ENCODE measurements around the gene SLC9B2. TPM values are rescaled to one million over a fixed set of nuclear protein-coding genes. Genes with fewer than 3 reads are reported as not detected.

The SLC9B2 gene
- total and polyA plus RNA-seq, 4 donors = 3.1 to 8.6 (median 6.0) TPM

DNA sequence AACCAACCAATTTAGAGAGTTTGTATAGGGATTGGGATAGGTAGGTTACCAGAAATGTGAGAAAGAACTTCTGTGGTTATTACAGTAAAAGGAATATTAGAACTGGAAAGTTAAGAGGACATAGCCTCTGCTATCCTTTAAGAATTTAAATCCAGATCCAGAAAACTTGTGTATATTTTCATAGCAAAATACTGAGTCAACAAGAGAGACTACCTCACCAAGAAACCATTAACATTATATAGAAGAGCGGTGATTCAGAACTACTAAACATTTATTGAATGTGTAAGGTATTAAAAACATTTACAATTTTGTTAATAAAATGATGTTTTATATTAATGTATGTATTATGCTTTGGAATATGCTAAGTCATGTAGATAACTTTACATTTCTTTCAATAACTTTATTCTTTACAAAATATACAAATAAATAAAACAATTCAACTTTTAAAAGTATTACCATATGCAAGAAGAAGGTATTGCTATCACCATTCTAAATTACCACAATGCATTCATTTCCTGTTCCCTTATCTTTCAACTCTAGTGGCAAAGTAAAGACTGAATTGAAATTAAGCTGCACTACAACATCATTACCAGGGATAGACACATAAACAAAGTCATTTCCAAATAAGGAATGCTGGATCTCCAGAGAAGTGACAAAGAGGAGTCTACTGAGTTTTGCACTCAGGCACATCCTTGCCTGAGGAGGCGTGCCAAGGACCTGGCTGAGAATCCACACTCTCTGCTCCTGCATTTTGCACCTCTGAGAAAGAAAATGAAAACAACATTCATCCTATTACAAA is 29.2 kb upstream of the SLC9B2 start:
- TF ChIP-seq, protein P1, sequence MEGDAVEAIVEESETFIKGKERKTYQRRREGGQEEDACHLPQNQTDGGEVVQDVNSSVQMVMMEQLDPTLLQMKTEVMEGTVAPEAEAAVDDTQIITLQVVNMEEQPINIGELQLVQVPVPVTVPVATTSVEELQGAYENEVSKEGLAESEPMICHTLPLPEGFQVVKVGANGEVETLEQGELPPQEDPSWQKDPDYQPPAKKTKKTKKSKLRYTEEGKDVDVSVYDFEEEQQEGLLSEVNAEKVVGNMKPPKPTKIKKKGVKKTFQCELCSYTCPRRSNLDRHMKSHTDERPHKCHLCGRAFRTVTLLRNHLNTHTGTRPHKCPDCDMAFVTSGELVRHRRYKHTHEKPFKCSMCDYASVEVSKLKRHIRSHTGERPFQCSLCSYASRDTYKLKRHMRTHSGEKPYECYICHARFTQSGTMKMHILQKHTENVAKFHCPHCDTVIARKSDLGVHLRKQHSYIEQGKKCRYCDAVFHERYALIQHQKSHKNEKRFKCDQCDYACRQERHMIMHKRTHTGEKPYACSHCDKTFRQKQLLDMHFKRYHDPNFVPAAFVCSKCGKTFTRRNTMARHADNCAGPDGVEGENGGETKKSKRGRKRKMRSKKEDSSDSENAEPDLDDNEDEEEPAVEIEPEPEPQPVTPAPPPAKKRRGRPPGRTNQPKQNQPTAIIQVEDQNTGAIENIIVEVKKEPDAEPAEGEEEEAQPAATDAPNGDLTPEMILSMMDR (IDR thresholded peaks at IDR 0.05; ENCODE audit: control extremely low read depth, extremely low read depth) = no peak

DNA sequence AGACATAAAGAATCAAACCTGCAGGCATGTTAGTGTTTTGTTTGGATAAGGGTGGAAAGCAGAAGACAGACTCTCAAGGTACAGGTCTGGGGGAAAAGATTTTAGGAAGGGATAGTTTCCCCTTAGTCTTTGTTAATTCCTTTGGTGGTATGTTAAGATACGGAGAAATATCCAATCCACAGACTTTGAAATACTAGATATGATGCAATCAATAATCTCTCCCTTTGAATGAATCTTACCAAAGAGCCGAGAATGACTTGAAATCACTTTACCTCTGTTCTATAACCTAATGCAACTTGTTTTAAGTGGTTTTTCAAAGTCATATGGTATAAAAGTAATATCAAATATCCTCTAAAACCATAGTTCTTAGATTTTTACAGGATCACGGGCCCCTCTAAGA is 28.3 kb upstream of the SLC9B2 start:
- Histone ChIP-seq H3K27me3 (ENCODE audit: control insufficient read depth in 3 of 3, insufficient read depth in 3 of 3, low read length in 2 of 3) (no peaks in the 10 kb centered on the region), H3K9ac (ENCODE audit: insufficient read depth in 1 of 2, low read length in 2 of 2) (no peak overlapping the region), H3K36me3 (ENCODE audit: control insufficient read depth in 4 of 4, insufficient read depth in 4 of 4, low read length in 4 of 4) (peaks cover 0 to 8% (median 3%) of the 10 kb centered on the region in 4 donors), H3K4me1 (ENCODE audit: control insufficient read depth in 5 of 5, insufficient read depth in 5 of 5, low read length in 5 of 5) (no peaks in the 10 kb centered on the region), H3K4me3 (no peak overlapping the region), H3K9me3 (ENCODE audit: control insufficient read depth in 4 of 4, insufficient read depth in 3 of 4, low read length in 3 of 4) (peaks cover 0 to 1% (median 0%) of the 10 kb centered on the region in 4 donors), H3K27ac (ENCODE audit: low read depth in 1 of 2, low read length in 1 of 2) (no peak overlapping the region)
- TF ChIP-seq, protein P1 (IDR thresholded peaks at IDR 0.05; ENCODE audit: control extremely low read depth, extremely low read depth) = no peak
- DNase-seq = no peak
- WGBS, 2 donors = 69 to 89% methylated on average over 3 of the region's 3 CpGs
- no peak for ATAC-seq (ENCODE audit: insufficient read depth, low FRiP score)

More for the DNA sequence above, 29.2 kb upstream of the SLC9B2 start:
- no peak for ATAC-seq (ENCODE audit: insufficient read depth, low FRiP score)
- Histone ChIP-seq H3K36me3 (ENCODE audit: control insufficient read depth in 4 of 4, insufficient read depth in 4 of 4, low read length in 4 of 4) (peaks cover 0 to 10% (median 3%) of the 10 kb centered on the region in 4 donors), H3K27ac (ENCODE audit: low read depth in 1 of 2, low read length in 1 of 2) (no peak overlapping the region), H3K4me3 (no peak overlapping the region), H3K27me3 (ENCODE audit: control insufficient read depth in 3 of 3, insufficient read depth in 3 of 3, low read length in 2 of 3) (no peaks in the 10 kb centered on the region), H3K9ac (ENCODE audit: insufficient read depth in 1 of 2, low read length in 2 of 2) (no peak overlapping the region), H3K9me3 (ENCODE audit: control insufficient read depth in 4 of 4, insufficient read depth in 3 of 4, low read length in 3 of 4) (peaks cover 0 to 1% (median 0%) of the 10 kb centered on the region in 4 donors), H3K4me1 (ENCODE audit: control insufficient read depth in 5 of 5, insufficient read depth in 5 of 5, low read length in 5 of 5) (no peaks in the 10 kb centered on the region)
- 94 to 97% methylated on average over 2 of the region's 2 CpGs for WGBS, 2 donors
- DNase-seq = no peak

DNA sequence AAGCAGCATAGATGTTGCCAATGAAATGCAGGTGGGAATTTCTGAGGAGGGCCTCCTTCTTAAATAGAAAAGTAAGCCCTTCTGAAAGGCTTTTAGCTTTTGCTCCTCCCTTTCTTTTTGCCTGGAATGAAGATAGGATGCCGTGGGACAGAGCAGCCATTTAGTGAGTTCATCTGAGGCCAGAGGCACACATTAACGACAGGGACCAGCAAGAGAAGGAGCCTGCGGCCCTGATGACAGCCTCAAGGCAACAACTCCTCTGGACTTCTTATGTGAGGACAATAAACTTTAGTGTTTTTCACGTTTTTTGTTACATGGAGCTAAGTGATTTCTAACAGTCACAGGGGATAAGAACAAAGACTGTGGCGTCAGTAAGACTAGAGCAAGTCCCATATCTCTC is 24.1 kb upstream of the SLC9B2 start:
- Histone ChIP-seq H3K4me1 (ENCODE audit: control insufficient read depth in 5 of 5, insufficient read depth in 5 of 5, low read length in 5 of 5) (peaks cover 5 to 14% (median 6%) of the 10 kb centered on the region in 5 donors), H3K4me3 (no peak overlapping the region), H3K9me3 (ENCODE audit: control insufficient read depth in 4 of 4, insufficient read depth in 3 of 4, low read length in 3 of 4) (peaks cover 0 to 1% (median 0%) of the 10 kb centered on the region in 4 donors), H3K9ac (ENCODE audit: insufficient read depth in 1 of 2, low read length in 2 of 2) (no peak overlapping the region), H3K27me3 (ENCODE audit: control insufficient read depth in 3 of 3, insufficient read depth in 3 of 3, low read length in 2 of 3) (no peaks in the 10 kb centered on the region), H3K27ac (ENCODE audit: low read depth in 1 of 2, low read length in 1 of 2) (no peak overlapping the region), H3K36me3 (ENCODE audit: control insufficient read depth in 4 of 4, insufficient read depth in 4 of 4, low read length in 4 of 4) (no peaks in the 10 kb centered on the region)
- ATAC-seq (ENCODE audit: insufficient read depth, low FRiP score) (no peak), DNase-seq (no peak)
- WGBS, 2 donors = 69 to 78% methylated on average over 5 of the region's 5 CpGs
- TF ChIP-seq, protein P1 (IDR thresholded peaks at IDR 0.05; ENCODE audit: control extremely low read depth, extremely low read depth) = no peak
